ENCODE data around the gene IFI27L2. TPM values are rescaled to one million over a fixed set of nuclear protein-coding genes. Genes with fewer than 3 reads are reported as not detected.

The IFI27L2 gene
- total and polyA plus RNA-seq, 2 of the 8 experiments (the other 6 are each of a cell fraction or from before 2014, with no cell fraction given): 14.0 to 69.6 TPM

DNA sequence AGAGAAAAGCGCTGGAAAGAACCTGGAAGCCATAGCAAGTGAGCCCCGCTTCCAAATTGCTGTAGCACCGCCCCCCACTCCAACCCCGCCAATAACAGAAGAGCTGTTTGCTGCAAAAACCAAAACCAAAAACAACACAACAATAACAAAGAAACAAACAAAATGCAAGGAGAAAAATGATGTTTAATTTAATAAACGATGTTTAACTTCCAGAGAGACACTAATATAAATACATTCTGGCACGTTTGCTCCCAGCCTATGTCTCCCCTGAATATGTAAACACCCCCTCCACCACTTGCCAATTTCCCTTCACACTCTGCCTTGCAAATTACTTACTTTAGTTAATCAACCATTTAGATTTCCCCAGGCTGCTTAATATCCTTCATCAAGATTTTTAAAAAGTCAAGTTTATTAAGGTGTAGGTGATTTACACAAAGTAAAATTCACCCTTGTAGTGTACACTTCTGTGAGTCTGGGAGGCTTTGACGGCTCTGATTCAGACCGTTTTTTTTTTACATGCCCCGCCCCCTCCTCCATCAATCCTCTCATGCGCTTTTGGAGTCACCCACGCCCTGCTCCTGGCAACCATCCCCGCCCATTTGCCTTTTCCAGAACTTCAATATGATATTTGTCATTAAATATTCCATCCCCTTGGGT is 482 bp upstream of the IFI27L2 start:
- no peak overlapping the region for H4K91ac ChIP-seq (replicated peaks; ENCODE audit: insufficient read length, low read length)
- WGBS, 2 experiments (ENCODE audit: extremely low coverage in 1 of 2, insufficient coverage in 1 of 2, insufficient read length in 1 of 2, insufficient replicate concordance in 2 of 2, low coverage in 1 of 2, low lambda C conversion rate in 2 of 2, missing lambda C conversion rate in 1 of 2): 3% methylated on average over 10 of the region's 12 CpGs; no CpG with 5 or more reads in 1 of the 2 experiments
- ChIA-PET POLR2A (ENCODE audit: partially characterized antibody) (interaction anchor here (0.6 to 2.7 kb wide), 5 partner anchors 13 to 116 kb away, joined by 3 to 11 read pairs (median 3); no protein-coding TSS in a partner anchor), CTCF (ENCODE audit: partially characterized antibody) (interaction anchor here (1.0 to 5.3 kb wide), 21 partner anchors 8 to 419 kb away, joined by 3 to 55 read pairs (median 6); partner anchors contain the start of gene OTUB2)
- no peak overlapping the region for H3K4ac ChIP-seq (replicated peaks; ENCODE audit: insufficient read length, low read depth, low read length)
- H2BK120ac ChIP-seq (replicated peaks; ENCODE audit: low read depth, low read length): no peak overlapping the region
- H2AK5ac ChIP-seq (ENCODE audit: low read depth, low read length): no peak overlapping the region
- H2BK12ac ChIP-seq (ENCODE audit: low read depth, low read length): no peak overlapping the region
- H2BK5ac ChIP-seq (ENCODE audit: low read depth, low read length): no peak overlapping the region
- FAIRE-seq: no peak
- H4K5ac ChIP-seq (ENCODE audit: insufficient read length, low read depth, low read length): no peak overlapping the region
- H2AFZ ChIP-seq (ENCODE audit: low read length): no peak overlapping the region; the same call in 1 of the 2 replicates
- no peak overlapping the region for H3K18ac ChIP-seq (ENCODE audit: extremely low read depth, low read length)
- H3K4me1 ChIP-seq (replicated peaks in 1 of 4; ENCODE audit: control insufficient read depth in 3 of 4, insufficient read depth in 4 of 4, low read length in 3 of 4): peaks cover 0 to 4% (median 2%) of the 10 kb centered on the region in 4 experiments; a peak in 3 of 7 replicates
- DNase-seq (ENCODE audit: low read depth in 1 of 2, low spot score in 2 of 2): peak in 1 of 2 experiments; percentile 48
- no peak overlapping the region for H2BK15ac ChIP-seq (ENCODE audit: low read length)
- no peaks in the 10 kb centered on the region for H3K79me2 ChIP-seq (ENCODE audit: control insufficient read depth in 1 of 2, insufficient read depth in 2 of 2, low read length in 2 of 2)
- no peaks in the 10 kb centered on the region; a peak in 1 of 7 replicates for H3K27me3 ChIP-seq (replicated peaks in 1 of 4; ENCODE audit: control insufficient read depth in 3 of 4, extremely low read depth in 1 of 4, insufficient read depth in 3 of 4, low read length in 3 of 4)
- no peak overlapping the region for H3K23ac ChIP-seq (ENCODE audit: insufficient read length)
- H3K79me1 ChIP-seq (ENCODE audit: low read depth, low read length): no peaks in the 10 kb centered on the region
- no peak overlapping the region for H3K27ac ChIP-seq (ENCODE audit: low read depth, low read length)
- H3K14ac ChIP-seq (ENCODE audit: insufficient read length): no peak overlapping the region
- H3K56ac ChIP-seq (replicated peaks; ENCODE audit: insufficient read length, low read depth, low read length): no peak overlapping the region
- H3K4me3 ChIP-seq (ENCODE audit: extremely low read depth in 1 of 4, insufficient read depth in 2 of 4, low read depth in 3 of 4, low read length in 4 of 4): peak overlapping the region; percentile 54 to 65 (median 62)
- peak overlapping the region; percentile 77 to 88 for H3K4me2 ChIP-seq (ENCODE audit: insufficient read depth in 1 of 2, low read depth in 2 of 2, low read length in 2 of 2)
- H2BK20ac ChIP-seq (ENCODE audit: low read length): no peak overlapping the region
- H3K9me3 ChIP-seq (ENCODE audit: insufficient read depth in 2 of 2, low read depth in 1 of 2, low read length in 1 of 2): no peaks in the 10 kb centered on the region
- no peak overlapping the region for H4K8ac ChIP-seq (ENCODE audit: extremely low read depth, insufficient read depth, low read length)
- no peaks in the 10 kb centered on the region for H3K36me3 ChIP-seq (ENCODE audit: control insufficient read depth in 2 of 4, insufficient read depth in 4 of 4, low read length in 3 of 4)
- H3K9ac ChIP-seq (replicated peaks in 1 of 4; ENCODE audit: extremely low read depth in 1 of 4, low read depth in 3 of 4, low read length in 3 of 4): peak overlapping the region in 1 of 4 experiments; percentile 19; a peak in 1 of 7 replicates
- no peaks in the 10 kb centered on the region for H4K20me1 ChIP-seq (replicated peaks in 1 of 2; ENCODE audit: control insufficient read depth in 1 of 2, insufficient read depth in 2 of 2, low read length in 2 of 2)
- peaks cover 9% of the 10 kb centered on the region; the same call in 1 of the 2 replicates for H3K23me2 ChIP-seq (ENCODE audit: low read depth, low read length)
- no peak for TF ChIP-seq ATF3 (IDR thresholded peaks at IDR 0.05; ENCODE audit: insufficient read depth, low read depth, low read length)
- 0 out of 2 replicates have a peak, but pooled peaks have one; percentile 45 for TF ChIP-seq YY1 (IDR thresholded peaks at IDR 0.05; ENCODE audit: low read depth, low read length)
- TF ChIP-seq SP4 (IDR thresholded peaks at IDR 0.05; ENCODE audit: low read length): no peak
- peak in 1 of 2 experiments; percentile 79; a peak in 1 of 4 replicates for TF ChIP-seq SIN3A (conservative IDR thresholded peaks at IDR 0.05 in 1 of 2, IDR thresholded peaks at IDR 0.05 in 1 of 2; ENCODE audit: low read depth in 1 of 2, low read length in 2 of 2)
- no peak for TF ChIP-seq RXRA (IDR thresholded peaks at IDR 0.05; ENCODE audit: insufficient read depth, low read depth, low read length)
- TF ChIP-seq SAP30 (IDR thresholded peaks at IDR 0.05; ENCODE audit: insufficient read depth, insufficient replicate concordance, low read length): no peak
- TF ChIP-seq GTF2F1 (IDR thresholded peaks at IDR 0.05; ENCODE audit: borderline replicate concordance, low read depth, low read length): no peak
- TF ChIP-seq TAF1 (IDR thresholded peaks at IDR 0.05; ENCODE audit: low read depth, low read length): peak; percentile 9; the same call in 1 of the 2 replicates
- no peak for TF ChIP-seq RAD21 (IDR thresholded peaks at IDR 0.05 in 1 of 2, conservative IDR thresholded peaks at IDR 0.05 in 1 of 2; ENCODE audit: low read depth in 2 of 2, low read length in 2 of 2)
- TF ChIP-seq CBX8 (IDR thresholded peaks at IDR 0.05; ENCODE audit: borderline replicate concordance, low read depth, low read length): no peak
- TF ChIP-seq BCL11A (IDR thresholded peaks at IDR 0.05; ENCODE audit: low read depth in 2 of 2, low read length in 2 of 2): no peak
